HepG2 (cell line): ENCODE data around the gene CFAP46. TPM values are rescaled to one million over a fixed set of nuclear protein-coding genes. Genes with fewer than 3 reads are reported as not detected.

Experiments used
- ATAC-seq: fragments of 200-7000 bp; cut with Tn5 transposase; 3 replicates; pipeline ENCODE4 v1.9.1; 2020; ENCODE audit warnings: mild to moderate bottlenecking, moderate library complexity
- BruUV-seq: library from RNA; stranded (reverse); fragments of 400-500 nt; replicated peaks from 2 replicates; lab custom pipeline; 2021; lab: Mats Ljungman, UMichigan
- CTCF ChIA-PET: fragments of 300-600 bp; formaldehyde crosslinking; extraction: SDS; loops from one replicate; lab custom pipeline; 2021; ENCODE audit warnings: low total read pairs, inconsistent platforms, low intra/inter-chr PET ratio; lab: Yijun Ruan, JAX
- POLR2A ChIA-PET: fragments of 350-600 bp; sonication (Branson Sonifier 250); formaldehyde crosslinking; loops from one replicate; lab custom pipeline; 2020; ENCODE audit warnings: antibody characterized with exemption, inconsistent platforms; lab: Yijun Ruan, JAX
- DNase-seq: peaks from one replicate; pipeline ENCODE4 v3.0.0-alpha.2; 2015; ENCODE audit warnings: low spot score
- FAIRE-seq: peaks from 3 replicates; lab custom pipeline; 2011; peaks lifted over from hg19 to GRCh38; lab: Jason Lieb, UNC
- H2AFZ ChIP-seq: one replicate; pipeline ENCODE4 v1.6.1; 2011; ENCODE audit warnings: low read length, inconsistent platforms
- H3K27ac ChIP-seq: fragments of 300-600 bp; 3 replicates; pipeline ENCODE4 v1.8.0; 2011; ENCODE audit warnings: mixed run types, mild to moderate bottlenecking, mixed read lengths, low read length, inconsistent platforms; ENCODE audit not compliant: insufficient read depth; ENCODE audit errors: extremely low read length
- H3K27me3 ChIP-seq, 2 experiments: fragments of 200-600 bp in 1 of 2; 2 replicates in 1 of 2; 3 replicates in 1 of 2; pipeline versions ENCODE4 v1.6.0 to v1.8.0; 2011; ENCODE audit warnings: low read length in 2 of 2, mild to moderate bottlenecking in 2 of 2, moderate library complexity in 2 of 2, inconsistent platforms in 1 of 2; ENCODE audit not compliant: insufficient read depth in 2 of 2, control insufficient read depth in 1 of 2
- H3K36me3 ChIP-seq, 2 experiments: fragments of 200-600 bp in 1 of 2; replicated peaks in 1 of 2; 2 replicates in 1 of 2; 3 replicates in 1 of 2; pipeline versions ENCODE4 v1.5.1 to v1.8.0; 2011; ENCODE audit warnings: low read length in 2 of 2, inconsistent platforms in 1 of 2; ENCODE audit not compliant: insufficient read depth in 2 of 2, control insufficient read depth in 1 of 2
- H3K4me1 ChIP-seq: 2 replicates; pipeline ENCODE4 v1.5.1; 2012; ENCODE audit warnings: low read length, inconsistent platforms; ENCODE audit not compliant: insufficient read depth
- H3K4me2 ChIP-seq: 2 replicates; pipeline ENCODE4 v1.6.0; 2011; ENCODE audit warnings: low read depth, low read length, inconsistent platforms
- H3K4me3 ChIP-seq, 3 experiments: fragments of 200-600 bp in 1 of 3; sonication (generic), shearing (Covaris generic) in 1 of 3; replicated peaks in 1 of 3; 2 replicates each; pipeline ENCODE4 v1.5.1; 2011 to 2016; ENCODE audit warnings: low read length in 3 of 3, inconsistent platforms in 2 of 3, low read depth in 2 of 3, mild to moderate bottlenecking in 2 of 3, control low read depth in 1 of 3, mixed read lengths in 1 of 3; ENCODE audit not compliant: insufficient read depth in 1 of 3
- H3K79me2 ChIP-seq: one replicate; pipeline ENCODE4 v1.6.1; 2011; ENCODE audit warnings: low read length, inconsistent platforms; ENCODE audit not compliant: insufficient read depth
- H3K9ac ChIP-seq: 2 replicates; pipeline ENCODE4 v1.6.0; 2011; ENCODE audit warnings: mild to moderate bottlenecking, low read depth, low read length, inconsistent platforms; ENCODE audit not compliant: insufficient read depth
- H3K9me3 ChIP-seq: 2 replicates; pipeline ENCODE4 v1.5.1; 2012; ENCODE audit warnings: mild to moderate bottlenecking, low read length
- H4K20me1 ChIP-seq: 2 replicates; pipeline ENCODE4 v1.6.0; 2011; ENCODE audit warnings: inconsistent platforms, mild to moderate bottlenecking, low read length, moderate library complexity; ENCODE audit not compliant: insufficient read depth
- AGO2 ChIP-seq: fragments of 200-400 bp; formaldehyde crosslinking; optimal IDR thresholded peaks from 2 replicates; pipeline ENCODE3; 2017; ENCODE audit warnings: mild to moderate bottlenecking, low read depth, low read length, moderate library complexity
- DNMT3B ChIP-seq: conservative IDR thresholded peaks from 2 replicates; pipeline ENCODE4 v1.6.1; 2016; ENCODE audit warnings: missing biosample characterization, control low read depth
- ETV6 ChIP-seq: sonication (generic); formaldehyde crosslinking; conservative IDR thresholded peaks from 2 replicates; pipeline ENCODE4 v1.4.0; 2020; ENCODE audit warnings: missing genetic modification reagents
- HMGXB3 ChIP-seq: sonication (generic); formaldehyde crosslinking; IDR thresholded peaks from 2 replicates; pipeline ENCODE4 v1.4.0; 2020; ENCODE audit warnings: missing genetic modification reagents, borderline replicate concordance
- NAIF1 ChIP-seq: sonication (generic); formaldehyde crosslinking; IDR thresholded peaks from 2 replicates; pipeline ENCODE4 v1.5.0; 2020; ENCODE audit warnings: mild to moderate bottlenecking, missing genetic modification reagents, borderline replicate concordance
- ZNF407 ChIP-seq: sonication (generic); formaldehyde crosslinking; IDR thresholded peaks from one replicate; pipeline ENCODE4 v1.5.1; 2020; ENCODE audit warnings: mild to moderate bottlenecking, missing genetic modification reagents; ENCODE audit errors: not compliant biosample characterization
- ZNF703 ChIP-seq: sonication (generic); formaldehyde crosslinking; IDR thresholded peaks from 2 replicates; pipeline ENCODE4 v1.5.1; 2020; ENCODE audit warnings: missing genetic modification reagents, mild to moderate bottlenecking, moderate library complexity, borderline replicate concordance
- ZNF800 ChIP-seq: sonication (generic); formaldehyde crosslinking; IDR thresholded peaks from 2 replicates; pipeline ENCODE4 v1.4.0; 2020; ENCODE audit warnings: missing genetic modification reagents
- WGBS: methylation state at CpG from one replicate; pipeline ENCODE4 v1.1.6; 2017; ENCODE audit warnings: low lambda C conversion rate; 5-methylcytosine and 5-hydroxymethylcytosine counted together
- in situ Hi-C: cut with HindIII; loops from 2 replicates; pipeline ENCODE4 v1.10.0; 2017; ENCODE audit warnings: low pct_unique_long_range_greater_than_20kb; ENCODE audit not compliant: extremely low pct_ligation_motif_present
- intact Hi-C: fragments of 100-400 bp; cut with micrococcal nuclease; formaldehyde crosslinking; loops from one replicate; pipeline ENCODE4 v1.10.0; 2022; ENCODE audit not compliant: unreplicated experiment
- polyA plus RNA-seq, 8 experiments: library from polyadenylated mRNA; depleted of rRNA in 3 of 8; stranded (reverse) in 7 of 8; unstranded in 1 of 8; fragments of >200 nt; fragmentation: Illumina TruSeq in 4 of 8; extraction: Trizol in 4 of 8; gene quantifications; 2 replicates each; pipeline versions ENCODE4 v1.2.1 to v1.2.3, GENCODE V29; 2011 to 2016; ENCODE audit warnings: low read depth in 4 of 8, missing spikeins in 1 of 8, mixed read lengths in 1 of 8; ENCODE audit not compliant: insufficient read depth in 1 of 8
- total RNA-seq, 5 experiments: library from RNA; depleted of rRNA; stranded (reverse); fragments of >200 nt; fragmentation: Illumina TruSeq; extraction: Trizol; gene quantifications; 2 replicates each; pipeline ENCODE4 v1.2.3, GENCODE V29; 2016; ENCODE audit warnings: low read depth in 1 of 5

Gene CFAP46
- total and polyA plus RNA-seq, 2 of the 13 experiments (the other 11 are each of a cell fraction or from before 2014, with no cell fraction given): 0.24 to 0.84 TPM

GRCh38 chr10:132940791-132941465 is 1.4 kb downstream of the CFAP46 start:
- H3K9me3 ChIP-seq: no peaks in the 10 kb centered on the region
- no peaks in the 10 kb centered on the region for H4K20me1 ChIP-seq
- no peak overlapping the region for H3K4me3 ChIP-seq
- 32% methylated on average over 10 of the region's 28 CpGs for WGBS
- in situ Hi-C loops (loop anchor here (10.0 kb wide), 1 partner anchor 184 kb away; no protein-coding TSS in a partner anchor), intact Hi-C loops (no loop called here)
- CTCF ChIA-PET: interaction anchor here (3.2 kb wide), 1 partner anchor 184 kb away, joined by 24 read pairs; no protein-coding TSS in a partner anchor
- H3K4me2 ChIP-seq: no peak overlapping the region
- no TSS peak for BruUV-seq
- FAIRE-seq (no peak), DNase-seq (no peak), ATAC-seq (no peak)
- no peak overlapping the region for H2AFZ ChIP-seq
- no peaks in the 10 kb centered on the region for H3K79me2 ChIP-seq
- H3K27me3 ChIP-seq: peaks cover 6 to 43% of the 10 kb centered on the region in 2 experiments; a peak in 3 of 5 replicates
- H3K4me1 ChIP-seq: 0 out of 2 replicates have a peak, but pooled peaks cover 9% of the 10 kb centered on the region
- no peaks in the 10 kb centered on the region for H3K36me3 ChIP-seq
- H3K9ac ChIP-seq: no peak overlapping the region
- H3K27ac ChIP-seq: no peak overlapping the region
- POLR2A ChIA-PET: no interaction called here
- TF ChIP-seq AGO2 (no peak), ZNF407 (CRISPR knock-in tag) (no peak), DNMT3B (CRISPR knock-in tag) (no peak), ZNF800 (no peak), ETV6 (CRISPR knock-in tag) (no peak), NAIF1 (CRISPR knock-in tag) (no peak), HMGXB3 (CRISPR knock-in tag) (no peak), ZNF703 (CRISPR knock-in tag) (no peak)
